HEK293T (cell line): ENCODE measurements around the gene AIFM3.
A peak's percentile ranks its signal among the peaks of the same experiment; 100 is the strongest.

Experiments
- CTCF ChIA-PET: fragments of 350-600 bp; formaldehyde crosslinking; extraction: SDS; loops from one replicate; lab custom pipeline; 2021; ENCODE audit warnings: antibody characterized with exemption, inconsistent platforms; lab: Yijun Ruan, JAX
- POLR2A ChIA-PET: fragments of 350-600 bp; formaldehyde crosslinking; extraction: SDS; loops from one replicate; lab custom pipeline; 2020; ENCODE audit warnings: antibody characterized with exemption, inconsistent platforms; lab: Yijun Ruan, JAX
- DNase-seq: peaks from one replicate; pipeline ENCODE4 v3.0.0; 2012; ENCODE audit warnings: mixed read lengths; ENCODE audit errors: extremely low spot score
- ARNT ChIP-seq: fragments of 450-650 bp; IDR thresholded peaks from 2 replicates; pipeline ENCODE4 v1.6.1; 2017; ENCODE audit warnings: mild to moderate bottlenecking
- BHLHE40 ChIP-seq: fragments of 450-650 bp; IDR thresholded peaks from 2 replicates; pipeline ENCODE4 v1.6.1; 2016; ENCODE audit warnings: mild to moderate bottlenecking, moderate library complexity, borderline replicate concordance
- CTBP1 ChIP-seq: fragments of 450-650 bp; IDR thresholded peaks from 2 replicates; pipeline ENCODE4 v1.6.1; 2016; ENCODE audit warnings: borderline replicate concordance
- ELF4 ChIP-seq: fragments of 450-650 bp; IDR thresholded peaks from 2 replicates; pipeline ENCODE4 v1.6.1; 2017; ENCODE audit warnings: antibody characterized with exemption
- FOXA1 ChIP-seq: fragments of 450-650 bp; IDR thresholded peaks from 2 replicates; pipeline ENCODE4 v1.6.1; 2016; ENCODE audit warnings: mild to moderate bottlenecking
- FOXK2 ChIP-seq: fragments of 450-650 bp; IDR thresholded peaks from 2 replicates; pipeline ENCODE4 v1.6.1; 2016; ENCODE audit warnings: mild to moderate bottlenecking
- FOXM1 ChIP-seq: fragments of 450-650 bp; IDR thresholded peaks from 2 replicates; pipeline ENCODE4 v1.6.1; 2017; ENCODE audit warnings: mild to moderate bottlenecking, borderline replicate concordance
- HDGF ChIP-seq: fragments of 450-650 bp; IDR thresholded peaks from 2 replicates; pipeline ENCODE4 v1.6.1; 2017; ENCODE audit warnings: antibody characterized with exemption, borderline replicate concordance
- L3MBTL2 ChIP-seq: fragments of 450-650 bp; conservative IDR thresholded peaks from 2 replicates; pipeline ENCODE4 v1.6.1; 2016; ENCODE audit warnings: mild to moderate bottlenecking
- LEF1 ChIP-seq: fragments of 450-650 bp; IDR thresholded peaks from 2 replicates; pipeline ENCODE4 v1.6.1; 2017; ENCODE audit warnings: mild to moderate bottlenecking, borderline replicate concordance
- NFRKB ChIP-seq: fragments of 450-650 bp; IDR thresholded peaks from 2 replicates; pipeline ENCODE4 v1.6.1; 2016; ENCODE audit warnings: mild to moderate bottlenecking, moderate library complexity
- PKNOX1 ChIP-seq: fragments of 450-650 bp; IDR thresholded peaks from 2 replicates; pipeline ENCODE4 v1.6.1; 2016
- SP1 ChIP-seq: fragments of 450-650 bp; IDR thresholded peaks from 2 replicates; pipeline ENCODE4 v1.6.1; 2017
- SUZ12 ChIP-seq: fragments of 450-650 bp; IDR thresholded peaks from 2 replicates; pipeline ENCODE4 v1.6.1; 2016; ENCODE audit warnings: mild to moderate bottlenecking
- TARDBP ChIP-seq: fragments of 450-650 bp; IDR thresholded peaks from 2 replicates; pipeline ENCODE4 v1.6.1; 2016
- ZNF384 ChIP-seq: fragments of 450-650 bp; IDR thresholded peaks from 2 replicates; pipeline ENCODE4 v1.6.1; 2016

AIFM3 gene

GRCh38 chr22:21009638-21010425 lies 42.8 kb downstream of the AIFM3 start:
- ChIA-PET POLR2A (interaction anchor here (1.0 to 1.1 kb wide), 2 partner anchors 8 to 28 kb away, joined by 4 to 5 read pairs; partner anchors contain the start of genes LZTR1 and THAP7), CTCF (no interaction called here)
- TF ChIP-seq TARDBP (no peak), FOXK2 (no peak), FOXM1 (no peak), ZNF384 (no peak)
- no peak for DNase-seq

- POLR2A ChIA-PET = interaction anchor here (1.0 to 6.6 kb wide), 3 partner anchors 8 to 28 kb away, joined by 4 to 58 read pairs (median 5); partner anchors contain the start of genes LZTR1 and THAP7
- TF ChIP-seq SUZ12 (no peak), ELF4 (no peak), CTBP1 (no peak), HDGF (no peak), FOXA1 (no peak)
- CTCF ChIA-PET = no interaction called here
- no peak for DNase-seq
These were observed 43.5 kb downstream of the AIFM3 start for GRCh38 chr22:21010426-21011113.

- ChIA-PET CTCF (interaction anchor here (1.2 kb wide), 1 partner anchor 9 kb away, joined by 4 read pairs; no protein-coding TSS in a partner anchor), POLR2A (interaction anchor here (0.6 to 6.6 kb wide), 5 partner anchors 11 to 90 kb away, joined by 3 to 58 read pairs (median 4); partner anchors contain the start of genes LZTR1 and THAP7)
- no peak for DNase-seq
- no peak for TF ChIP-seq ARNT
- no peak for TF ChIP-seq FOXK2
- TF ChIP-seq PKNOX1 = no peak
- no peak for TF ChIP-seq SP1
- no peak for TF ChIP-seq ZNF384
- TF ChIP-seq L3MBTL2 = no peak
- TF ChIP-seq ELF4 = no peak
- TF ChIP-seq HDGF = no peak
- no peak for TF ChIP-seq TARDBP
- no peak for TF ChIP-seq SUZ12
- no peak for TF ChIP-seq FOXA1
- no peak for TF ChIP-seq CTBP1
- no peak for TF ChIP-seq FOXM1
- TF ChIP-seq LEF1 = no peak
- no peak for TF ChIP-seq BHLHE40
These were observed 45.7 kb downstream of the AIFM3 start for GRCh38 chr22:21012446-21013407.

- CTCF ChIA-PET = interaction anchor here (1.2 kb wide), 1 partner anchor 10 kb away, joined by 4 read pairs; no protein-coding TSS in a partner anchor
- POLR2A ChIA-PET = interaction anchor here (0.6 to 6.6 kb wide), 3 partner anchors 12 to 79 kb away, joined by 3 to 58 read pairs (median 22); partner anchors contain the start of genes LZTR1 and THAP7
- TF ChIP-seq L3MBTL2 (0 out of 2 replicates have a peak, but pooled peaks have one; percentile 46), HDGF (no peak), FOXA1 (no peak)
- no peak for DNase-seq
These were observed 46.7 kb downstream of the AIFM3 start for GRCh38 chr22:21013657-21014201.

GRCh38 chr22:21014202-21014725 lies 47.2 kb downstream of the AIFM3 start:
- peak; percentile 99 for DNase-seq
- TF ChIP-seq PKNOX1 = peak; percentile 92
- TF ChIP-seq HDGF = peak; percentile 17; the same call in 1 of the 2 replicates
- no peak for TF ChIP-seq NFRKB
- CTCF ChIA-PET = interaction anchor here (1.2 to 2.2 kb wide), 2 partner anchors 11 to 88 kb away, joined by 4 to 9 read pairs; no protein-coding TSS in a partner anchor
- POLR2A ChIA-PET = interaction anchor here (1.5 to 6.6 kb wide), 3 partner anchors 9 to 32 kb away, joined by 4 to 58 read pairs (median 22); partner anchors contain the start of genes LZTR1 and THAP7
